Liver (tissue), 9 donors: ENCODE measurements around the gene MICAL2. TPM values are rescaled to one million over a fixed set of nuclear protein-coding genes. Genes with fewer than 3 reads are reported as not detected.

Experiments used
- DNase-seq: peaks from one replicate; pipeline ENCODE4 v3.0.0-alpha.2; 2017; ENCODE audit warnings: low spot score
- H3K27ac ChIP-seq, 2 donors: one replicate each; pipeline ENCODE4 v1.7.0; 2013; ENCODE audit warnings: inconsistent platforms in 2 of 2, low read length in 2 of 2, control low read depth in 1 of 2, low read depth in 1 of 2, mild to moderate bottlenecking in 1 of 2
- H3K27me3 ChIP-seq, 4 donors: one replicate each; pipeline versions ENCODE4 v1.6.1 to v1.7.0; 2013; ENCODE audit warnings: low read length in 3 of 4, inconsistent platforms in 1 of 4, mild to moderate bottlenecking in 1 of 4, moderate library complexity in 1 of 4; ENCODE audit not compliant: control insufficient read depth in 4 of 4, insufficient read depth in 4 of 4
- H3K36me3 ChIP-seq, 4 donors: one replicate each; pipeline versions ENCODE4 v1.6.1 to v1.7.0; 2013; ENCODE audit warnings: low read length in 3 of 4, mild to moderate bottlenecking in 3 of 4, low read depth in 1 of 4, moderate library complexity in 1 of 4; ENCODE audit not compliant: control insufficient read depth in 4 of 4, insufficient read depth in 3 of 4
- H3K4me1 ChIP-seq, 4 donors: one replicate each; pipeline versions ENCODE4 v1.6.1 to v1.7.0; 2013; ENCODE audit warnings: low read length in 3 of 4, mild to moderate bottlenecking in 3 of 4, moderate library complexity in 1 of 4; ENCODE audit not compliant: control insufficient read depth in 4 of 4, insufficient read depth in 4 of 4
- H3K4me3 ChIP-seq, 3 donors: one replicate each; pipeline versions ENCODE4 v1.6.1 to v1.7.0; 2013; ENCODE audit warnings: low read length in 3 of 3, control low read depth in 1 of 3, low read depth in 1 of 3, mild to moderate bottlenecking in 1 of 3
- H3K9ac ChIP-seq, 2 donors: one replicate each; pipeline ENCODE4 v1.7.0; 2013; ENCODE audit warnings: low read length in 2 of 2, mild to moderate bottlenecking in 2 of 2, moderate library complexity in 2 of 2, control low read depth in 1 of 2, low read depth in 1 of 2
- H3K9me3 ChIP-seq, 4 donors: one replicate each; pipeline versions ENCODE4 v1.6.1 to v1.7.0; 2013; ENCODE audit warnings: low read length in 3 of 4; ENCODE audit not compliant: control insufficient read depth in 4 of 4
- ATF3 ChIP-seq: IDR thresholded peaks from 2 replicates; pipeline ENCODE4 v1.6.1; 2016; ENCODE audit warnings: antibody characterized with exemption
- CTCF ChIP-seq: fragments of 150-350 bp; IDR thresholded peaks from 2 replicates; pipeline ENCODE4 v1.5.1; 2017; ENCODE audit warnings: improper control_type of control experiment, low read depth, low read length; ENCODE audit not compliant: missing input control
- EGR1 ChIP-seq, 2 donors: IDR thresholded peaks; 2 replicates each; pipeline ENCODE4 v1.6.1; 2016 to 2018; ENCODE audit warnings: antibody characterized with exemption in 2 of 2, low read depth in 2 of 2
- FOXA2 ChIP-seq: IDR thresholded peaks from 2 replicates; pipeline ENCODE4 v1.6.1; 2016; ENCODE audit warnings: antibody characterized with exemption
- HNF4G ChIP-seq: IDR thresholded peaks from 2 replicates; pipeline ENCODE4 v1.6.1; 2016; ENCODE audit warnings: antibody characterized with exemption
- NR2F2 ChIP-seq: IDR thresholded peaks from 2 replicates; pipeline ENCODE4 v1.6.1; 2016; ENCODE audit warnings: antibody characterized with exemption
- RXRA ChIP-seq, 2 donors: IDR thresholded peaks; 2 replicates each; pipeline ENCODE4 v1.6.1; 2017 to 2018; ENCODE audit warnings: antibody characterized with exemption in 2 of 2, mild to moderate bottlenecking in 1 of 2
- SP1 ChIP-seq: IDR thresholded peaks from 2 replicates; pipeline ENCODE4 v1.6.1; 2018; ENCODE audit warnings: antibody characterized with exemption, mild to moderate bottlenecking
- WGBS: extraction: QIAGEN DNeasy Blood & Tissue Kit; methylation state at CpG from one replicate; pipeline ENCODE4 v1.1.7; 2013; 5-methylcytosine and 5-hydroxymethylcytosine counted together
- polyA plus RNA-seq, 2 donors: library from polyadenylated mRNA; stranded (reverse) in 1 of 2; unstranded in 1 of 2; fragments of 200-250 nt in 1 of 2; fragments of >200 nt in 1 of 2; fragmentation: Nextera tagmentation in 1 of 2; extraction: Ambion mirVana in 1 of 2; gene quantifications; one replicate each; pipeline versions ENCODE4 v1.2.1 to v1.2.3, GENCODE V29; 2013 to 2015
- total RNA-seq, 2 donors: library from RNA; depleted of rRNA; stranded (reverse); fragments of >200 nt; gene quantifications; one replicate each; pipeline ENCODE4 v1.2.3, GENCODE V29; 2014
- TF ChIP-seq, protein P1 (sequence below): IDR thresholded peaks from 2 replicates; pipeline ENCODE4 v1.6.1; 2016; ENCODE audit warnings: antibody characterized with exemption, mild to moderate bottlenecking
- donor health status: healthy.
- donor health status: healthy.
- donor health status: healthy.
- donor health status: healthy.
- donor health status: healthy.

The MICAL2 gene
- total and polyA plus RNA-seq, 4 donors = 17.5 to 113 (median 42.9) TPM

DNA sequence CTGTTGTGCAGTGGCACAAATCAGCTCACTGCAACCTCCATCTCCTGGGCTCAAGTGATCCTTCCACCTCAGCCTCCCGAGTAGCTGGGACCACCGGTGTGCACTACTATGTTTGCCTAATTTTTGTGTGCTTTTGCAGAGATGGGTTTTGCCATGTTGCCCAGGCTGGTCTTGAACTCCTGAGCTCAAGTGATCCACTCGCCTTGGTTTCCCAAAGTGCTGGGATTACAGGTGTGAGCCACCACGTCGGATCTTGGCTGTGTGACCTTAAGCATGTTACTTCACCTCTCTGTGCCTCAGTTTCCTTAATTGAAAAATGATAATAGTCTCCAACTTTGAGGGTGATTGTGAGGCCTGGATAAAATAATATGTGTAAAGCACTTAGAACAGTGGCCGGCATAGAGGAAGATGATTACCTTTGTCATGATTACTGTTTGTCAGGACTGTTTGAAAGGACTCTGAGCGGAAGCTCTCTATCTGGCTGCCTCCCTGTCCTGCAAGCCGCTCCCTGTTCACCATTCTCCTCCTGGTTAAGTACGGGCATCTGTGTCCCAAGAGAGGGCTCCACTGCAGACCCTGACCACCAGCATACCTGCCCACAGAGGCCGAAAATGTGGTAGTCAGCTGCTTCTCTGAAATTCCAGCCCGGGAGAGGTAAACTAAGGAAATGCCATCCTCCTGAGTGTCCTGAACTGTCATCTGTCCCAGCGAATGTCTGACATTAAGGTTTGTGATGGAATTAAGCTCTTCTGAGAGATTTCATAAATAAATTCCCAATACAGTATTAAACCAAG lies 73.6 kb downstream of the MICAL2 start:
- Histone ChIP-seq H3K9ac (no peak overlapping the region), H3K4me1 (no peaks in the 10 kb centered on the region), H3K27me3 (no peaks in the 10 kb centered on the region), H3K27ac (no peak overlapping the region), H3K4me3 (no peak overlapping the region), H3K36me3 (peaks cover 0 to 3% (median 1%) of the 10 kb centered on the region in 4 donors), H3K9me3 (no peaks in the 10 kb centered on the region)
- no peak for TF ChIP-seq ATF3
- TF ChIP-seq NR2F2 = no peak
- no peak for DNase-seq
- 97% methylated on average over 12 of the region's 12 CpGs for WGBS

DNA sequence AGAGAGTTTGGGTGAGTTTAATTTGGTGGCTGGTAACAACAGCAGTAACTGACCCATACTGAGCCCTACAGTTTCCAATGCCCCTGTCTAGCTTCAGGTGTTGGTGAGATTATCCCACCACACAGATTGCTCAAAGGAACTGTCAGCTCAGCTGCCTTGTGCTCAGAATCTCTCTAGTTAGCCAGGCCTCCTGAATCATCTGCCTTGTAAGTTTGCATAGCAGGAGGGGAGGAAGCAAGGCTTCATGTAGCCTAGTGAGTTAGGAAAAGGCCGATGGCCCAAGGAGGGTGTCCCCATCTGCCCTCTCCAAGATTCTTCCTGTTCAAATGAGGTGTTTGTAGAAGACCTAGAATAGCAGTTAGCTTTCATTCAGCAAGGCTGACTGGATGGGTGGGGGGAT lies 74.3 kb downstream of the MICAL2 start:
- WGBS = 94% methylated on average over 1 of the region's 1 CpG
- Histone ChIP-seq H3K9ac (no peak overlapping the region), H3K27me3 (no peaks in the 10 kb centered on the region), H3K27ac (no peak overlapping the region), H3K4me1 (no peaks in the 10 kb centered on the region), H3K9me3 (no peaks in the 10 kb centered on the region), H3K36me3 (peaks cover 0 to 3% (median 2%) of the 10 kb centered on the region in 4 donors), H3K4me3 (no peak overlapping the region)
- no peak for TF ChIP-seq ATF3
- no peak for TF ChIP-seq FOXA2
- no peak for TF ChIP-seq HNF4G
- DNase-seq = no peak

DNA sequence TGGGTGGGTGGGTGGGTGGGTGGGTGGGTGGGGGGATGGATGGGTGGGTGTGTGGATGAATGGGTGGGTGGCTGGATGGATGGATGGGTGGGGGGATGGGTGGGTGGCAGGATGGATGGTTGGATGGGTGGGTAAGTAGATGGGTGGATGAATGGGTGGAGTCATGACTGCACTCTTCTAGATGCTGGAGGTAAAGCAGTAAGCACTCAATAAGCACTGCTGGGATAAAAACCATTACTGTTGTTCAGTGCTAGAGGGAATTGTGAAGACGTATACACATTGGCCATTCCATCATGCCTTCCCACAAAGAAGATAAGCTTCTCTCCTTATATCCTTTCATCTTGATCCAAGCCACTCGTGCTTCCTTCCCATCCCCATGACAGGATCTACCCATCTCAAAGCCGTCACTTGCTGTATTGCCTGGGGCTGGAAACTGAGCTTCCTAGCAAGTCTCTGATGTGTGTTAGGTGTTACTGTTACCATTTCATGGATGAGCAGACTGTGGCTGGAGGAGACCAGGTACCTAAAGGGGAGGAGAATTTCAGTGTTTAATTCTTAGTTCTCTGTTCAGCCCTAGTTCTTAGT lies 74.8 kb downstream of the MICAL2 start:
- Histone ChIP-seq H3K9ac (no peak overlapping the region), H3K27me3 (no peaks in the 10 kb centered on the region), H3K4me3 (no peak overlapping the region), H3K27ac (no peak overlapping the region), H3K36me3 (peaks cover 0 to 3% (median 2%) of the 10 kb centered on the region in 4 donors), H3K4me1 (no peaks in the 10 kb centered on the region), H3K9me3 (no peaks in the 10 kb centered on the region)
- no peak for TF ChIP-seq EGR1 (IDR thresholded peaks at IDR 0.05; ENCODE audit: low read depth in 2 of 2)
- no peak for TF ChIP-seq SP1
- no peak for TF ChIP-seq CTCF
- no peak for TF ChIP-seq RXRA (IDR thresholded peaks at IDR 0.05)
- TF ChIP-seq, protein P1, sequence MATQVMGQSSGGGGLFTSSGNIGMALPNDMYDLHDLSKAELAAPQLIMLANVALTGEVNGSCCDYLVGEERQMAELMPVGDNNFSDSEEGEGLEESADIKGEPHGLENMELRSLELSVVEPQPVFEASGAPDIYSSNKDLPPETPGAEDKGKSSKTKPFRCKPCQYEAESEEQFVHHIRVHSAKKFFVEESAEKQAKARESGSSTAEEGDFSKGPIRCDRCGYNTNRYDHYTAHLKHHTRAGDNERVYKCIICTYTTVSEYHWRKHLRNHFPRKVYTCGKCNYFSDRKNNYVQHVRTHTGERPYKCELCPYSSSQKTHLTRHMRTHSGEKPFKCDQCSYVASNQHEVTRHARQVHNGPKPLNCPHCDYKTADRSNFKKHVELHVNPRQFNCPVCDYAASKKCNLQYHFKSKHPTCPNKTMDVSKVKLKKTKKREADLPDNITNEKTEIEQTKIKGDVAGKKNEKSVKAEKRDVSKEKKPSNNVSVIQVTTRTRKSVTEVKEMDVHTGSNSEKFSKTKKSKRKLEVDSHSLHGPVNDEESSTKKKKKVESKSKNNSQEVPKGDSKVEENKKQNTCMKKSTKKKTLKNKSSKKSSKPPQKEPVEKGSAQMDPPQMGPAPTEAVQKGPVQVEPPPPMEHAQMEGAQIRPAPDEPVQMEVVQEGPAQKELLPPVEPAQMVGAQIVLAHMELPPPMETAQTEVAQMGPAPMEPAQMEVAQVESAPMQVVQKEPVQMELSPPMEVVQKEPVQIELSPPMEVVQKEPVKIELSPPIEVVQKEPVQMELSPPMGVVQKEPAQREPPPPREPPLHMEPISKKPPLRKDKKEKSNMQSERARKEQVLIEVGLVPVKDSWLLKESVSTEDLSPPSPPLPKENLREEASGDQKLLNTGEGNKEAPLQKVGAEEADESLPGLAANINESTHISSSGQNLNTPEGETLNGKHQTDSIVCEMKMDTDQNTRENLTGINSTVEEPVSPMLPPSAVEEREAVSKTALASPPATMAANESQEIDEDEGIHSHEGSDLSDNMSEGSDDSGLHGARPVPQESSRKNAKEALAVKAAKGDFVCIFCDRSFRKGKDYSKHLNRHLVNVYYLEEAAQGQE = no peak
- DNase-seq = no peak
- 92% methylated on average over 3 of the region's 3 CpGs for WGBS
